H1 (cell line): ENCODE results near the gene TNFRSF8. TPM values are rescaled to one million over a fixed set of nuclear protein-coding genes. Genes with fewer than 3 reads are reported as not detected.

Experiments
- CTBP2 ChIP-seq: IDR thresholded peaks from 2 replicates; pipeline ENCODE4 v1.7.0; 2011; ENCODE audit warnings: borderline replicate concordance, mild to moderate bottlenecking, moderate library complexity, mixed read lengths, low read length; ENCODE audit not compliant: insufficient read depth, insufficient read length
- EP300 ChIP-seq, 2 experiments: IDR thresholded peaks; 1 replicate in 1 of 2; 2 replicates in 1 of 2; pipeline ENCODE4 v1.6.1; 2011 to 2012; ENCODE audit warnings: low read depth in 2 of 2, low read length in 2 of 2, mild to moderate bottlenecking in 2 of 2, borderline replicate concordance in 1 of 2, inconsistent platforms in 1 of 2, moderate library complexity in 1 of 2
- polyA plus RNA-seq, 7 experiments: library from polyadenylated mRNA; depleted of rRNA in 3 of 7; stranded (reverse) in 5 of 7; unstranded in 2 of 7; fragments of >200 nt in 5 of 7; fragments of 200-250 nt in 2 of 7; gene quantifications; 1 replicate in 5 of 7; 2 replicates in 1 of 7; 4 replicates in 1 of 7; pipeline versions ENCODE4 v1.2.1 to v1.2.3, GENCODE V29; 2011 to 2013; ENCODE audit warnings: missing spikeins in 2 of 7, mixed read lengths in 2 of 7
- total RNA-seq: library from RNA; stranded (reverse); fragmentation: NEBNext Ultra II Directional; extraction: Animal tissue kit (Norgen Biotek cat#: 25700); gene quantifications from 2 replicates; pipeline ENCODE4 v1.2.1, GENCODE V29; 2021
- TF ChIP-seq, protein P1 (sequence below), 3 experiments: IDR thresholded peaks; 1 replicate in 2 of 3; 2 replicates in 1 of 3; pipeline versions ENCODE4 v1.5.1 to v1.6.1; 2011; ENCODE audit warnings: low read length in 3 of 3, mild to moderate bottlenecking in 3 of 3, inconsistent platforms in 2 of 3, low read depth in 1 of 3, moderate library complexity in 1 of 3; ENCODE audit not compliant: insufficient read depth in 1 of 3; ENCODE audit errors: control extremely low read depth in 1 of 3

The TNFRSF8 gene
- total and polyA plus RNA-seq, 2 of the 8 experiments (the other 6 are each of a cell fraction or from before 2014, with no cell fraction given): 23.2 to 32.7 TPM

DNA sequence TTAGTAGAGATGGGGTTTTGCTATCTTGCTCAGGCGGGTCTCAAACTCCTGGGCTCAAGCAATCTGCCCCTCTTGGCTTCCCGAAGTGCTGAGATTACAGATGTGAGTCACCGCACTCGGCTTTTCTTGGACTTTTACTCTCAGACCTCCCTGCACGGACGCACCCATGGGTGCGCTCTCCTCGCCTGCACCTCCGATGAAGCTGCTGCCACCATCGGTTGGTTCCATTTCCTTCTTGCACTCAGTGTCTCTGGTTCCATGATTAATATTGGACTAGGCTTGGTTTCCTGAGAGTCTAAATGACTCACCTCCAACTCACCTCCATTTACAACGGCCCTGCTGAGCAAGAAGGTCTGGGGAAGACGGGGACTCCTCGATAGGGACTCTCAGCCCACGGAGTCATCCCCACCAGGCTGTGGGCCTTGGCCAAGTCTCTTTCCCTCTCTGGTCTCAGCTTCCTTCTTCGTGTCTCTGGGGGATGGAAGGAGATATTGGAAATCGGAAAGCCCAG lies 6.7 kb upstream of the TNFRSF8 start (continued):
- TF ChIP-seq, protein P1, sequence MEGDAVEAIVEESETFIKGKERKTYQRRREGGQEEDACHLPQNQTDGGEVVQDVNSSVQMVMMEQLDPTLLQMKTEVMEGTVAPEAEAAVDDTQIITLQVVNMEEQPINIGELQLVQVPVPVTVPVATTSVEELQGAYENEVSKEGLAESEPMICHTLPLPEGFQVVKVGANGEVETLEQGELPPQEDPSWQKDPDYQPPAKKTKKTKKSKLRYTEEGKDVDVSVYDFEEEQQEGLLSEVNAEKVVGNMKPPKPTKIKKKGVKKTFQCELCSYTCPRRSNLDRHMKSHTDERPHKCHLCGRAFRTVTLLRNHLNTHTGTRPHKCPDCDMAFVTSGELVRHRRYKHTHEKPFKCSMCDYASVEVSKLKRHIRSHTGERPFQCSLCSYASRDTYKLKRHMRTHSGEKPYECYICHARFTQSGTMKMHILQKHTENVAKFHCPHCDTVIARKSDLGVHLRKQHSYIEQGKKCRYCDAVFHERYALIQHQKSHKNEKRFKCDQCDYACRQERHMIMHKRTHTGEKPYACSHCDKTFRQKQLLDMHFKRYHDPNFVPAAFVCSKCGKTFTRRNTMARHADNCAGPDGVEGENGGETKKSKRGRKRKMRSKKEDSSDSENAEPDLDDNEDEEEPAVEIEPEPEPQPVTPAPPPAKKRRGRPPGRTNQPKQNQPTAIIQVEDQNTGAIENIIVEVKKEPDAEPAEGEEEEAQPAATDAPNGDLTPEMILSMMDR (IDR thresholded peaks at IDR 0.05; ENCODE audit: control extremely low read depth in 1 of 3, insufficient read depth in 1 of 3, low read depth in 1 of 3, low read length in 3 of 3): no peak
- TF ChIP-seq CTBP2: no peak
- no peak for TF ChIP-seq EP300 (IDR thresholded peaks at IDR 0.05; ENCODE audit: borderline replicate concordance in 1 of 2, low read depth in 2 of 2, low read length in 2 of 2)
